Spleen (tissue), 7 donors: ENCODE measurements around the gene SMAD3.

ENCODE experiments used
- CTCF ChIP-seq, 11 experiments: fragments of 200-600 bp in 7 of 11; fragments of 450-650 bp in 4 of 11; sonication (generic) in 4 of 11; IDR thresholded peaks in 8 of 11; conservative IDR thresholded peaks in 3 of 11; 1 replicate in 7 of 11; 2 replicates in 4 of 11; pipeline versions ENCODE4 v1.4.0 to v1.8.0; 2016 to 2021; ENCODE audit warnings: antibody characterized with exemption in 11 of 11, inconsistent platforms in 4 of 11, mild to moderate bottlenecking in 1 of 11
- POLR2A ChIP-seq, 3 donors: fragments of 450-650 bp; IDR thresholded peaks; one replicate each; pipeline ENCODE4 v1.5.1; 2017; ENCODE audit warnings: antibody characterized with exemption in 3 of 3, mild to moderate bottlenecking in 1 of 3
- POLR2AphosphoS5 ChIP-seq, 3 donors: sonication (generic); formaldehyde crosslinking; IDR thresholded peaks; one replicate each; pipeline ENCODE4 v1.5.1; 2017; ENCODE audit warnings: antibody characterized with exemption in 3 of 3
- donor health status: DM: no; HTN: no; CAD: no; lungs with moderate emphysema.
- donor health status: DM: no; HTN: no; CAD: no.
- donor health status: DM: no; HTN: no; CAD: no.

- TF ChIP-seq CTCF (IDR thresholded peaks at IDR 0.05 in 8 of 11, conservative IDR thresholded peaks at IDR 0.05 in 3 of 11) (no peak), POLR2A (IDR thresholded peaks at IDR 0.05) (no peak), POLR2AphosphoS5 (IDR thresholded peaks at IDR 0.05) (peak in 1 of 3 donors; percentile 16)
These were observed 99.4 kb downstream of the SMAD3 start for GRCh38 chr15:67164811-67165253.
